Skin of body (tissue), 2 donors: ENCODE data around the gene OASL. TPM values are rescaled to one million over a fixed set of nuclear protein-coding genes. Genes with fewer than 3 reads are reported as not detected.
A peak's percentile ranks its signal among the peaks of the same experiment; 100 is the strongest.
"Not testable (repeated sequence)": the region's sequence is repeated elsewhere in the genome, so short reads cannot be mapped to it uniquely, and the experiment has no call there.

Experiments used
- DNase-seq: peaks from one replicate; lab custom pipeline; 2025; lab: John Stamatoyannopoulos, UW
- total RNA-seq: library from RNA; depleted of rRNA; stranded (reverse); fragments of >200 nt; gene quantifications from one replicate; pipeline ENCODE4 v1.2.3, GENCODE V29; 2014

OASL gene, protein sequence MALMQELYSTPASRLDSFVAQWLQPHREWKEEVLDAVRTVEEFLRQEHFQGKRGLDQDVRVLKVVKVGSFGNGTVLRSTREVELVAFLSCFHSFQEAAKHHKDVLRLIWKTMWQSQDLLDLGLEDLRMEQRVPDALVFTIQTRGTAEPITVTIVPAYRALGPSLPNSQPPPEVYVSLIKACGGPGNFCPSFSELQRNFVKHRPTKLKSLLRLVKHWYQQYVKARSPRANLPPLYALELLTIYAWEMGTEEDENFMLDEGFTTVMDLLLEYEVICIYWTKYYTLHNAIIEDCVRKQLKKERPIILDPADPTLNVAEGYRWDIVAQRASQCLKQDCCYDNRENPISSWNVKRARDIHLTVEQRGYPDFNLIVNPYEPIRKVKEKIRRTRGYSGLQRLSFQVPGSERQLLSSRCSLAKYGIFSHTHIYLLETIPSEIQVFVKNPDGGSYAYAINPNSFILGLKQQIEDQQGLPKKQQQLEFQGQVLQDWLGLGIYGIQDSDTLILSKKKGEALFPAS
- total RNA-seq, result 0.30 TPM

DNA sequence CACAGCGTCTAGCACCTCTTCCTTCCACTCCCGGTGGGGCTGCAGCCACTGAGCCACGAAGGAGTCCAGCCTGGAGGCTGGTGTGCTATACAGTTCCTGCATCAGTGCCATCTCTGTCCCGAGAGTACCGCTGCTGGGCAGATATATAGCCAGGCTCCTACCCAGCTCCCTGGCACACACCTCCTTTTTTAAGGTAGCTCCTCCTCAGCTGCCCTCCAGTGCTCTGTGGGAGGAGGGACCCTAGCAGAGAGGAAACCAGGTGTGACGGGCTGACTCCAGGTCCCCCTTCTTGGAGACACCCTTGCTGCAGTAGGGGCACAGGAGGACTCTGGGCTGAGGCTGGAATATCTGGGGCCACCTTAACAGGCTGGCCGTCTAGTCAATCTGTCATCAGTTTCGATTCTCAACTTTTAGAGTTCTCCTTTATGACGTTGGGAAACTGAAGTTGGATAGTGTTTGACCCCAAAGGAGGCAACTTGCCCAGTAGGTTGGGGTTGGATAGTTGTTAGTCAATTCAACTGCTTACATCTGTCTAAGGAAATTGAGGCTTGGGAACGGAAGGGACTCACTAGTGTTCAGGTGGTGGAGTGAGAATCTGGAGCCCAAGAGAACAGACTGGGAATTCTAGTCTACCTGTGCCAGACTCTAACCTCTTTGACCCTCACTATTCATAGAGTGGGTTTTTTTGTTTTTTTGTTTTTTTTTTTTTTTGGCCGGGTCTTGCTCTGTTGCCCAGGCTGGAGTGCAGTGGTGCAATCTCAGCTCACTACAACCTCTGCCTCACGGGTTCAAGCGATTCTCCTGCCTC is at the start of gene OASL:
Gene OASL (minus strand): TSS at position 386 of the 808 bp plus-strand sequence. CDS start 275 bp downstream, at position 111.
- DNase-seq, result no peak

DNA sequence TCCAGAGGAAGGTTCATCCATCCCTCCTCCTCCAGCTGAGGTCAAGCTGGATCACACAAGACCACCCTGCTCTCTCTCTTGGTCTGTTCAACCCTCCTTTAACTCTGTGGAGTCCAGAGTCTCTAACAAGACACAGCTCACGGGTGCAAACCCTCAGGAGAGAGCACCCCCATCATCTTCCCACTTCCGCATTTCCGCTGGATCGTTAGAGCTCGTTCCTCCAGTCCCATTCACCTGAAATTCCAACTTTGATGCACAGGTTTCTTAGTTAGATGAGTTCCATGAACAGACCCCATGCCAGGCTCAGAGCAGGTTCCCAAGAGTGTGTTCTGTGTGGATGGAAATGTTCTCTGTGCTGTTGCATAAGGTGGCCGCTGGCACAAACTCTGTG is 49.1 kb upstream of the OASL start:
- no peak for DNase-seq

DNA sequence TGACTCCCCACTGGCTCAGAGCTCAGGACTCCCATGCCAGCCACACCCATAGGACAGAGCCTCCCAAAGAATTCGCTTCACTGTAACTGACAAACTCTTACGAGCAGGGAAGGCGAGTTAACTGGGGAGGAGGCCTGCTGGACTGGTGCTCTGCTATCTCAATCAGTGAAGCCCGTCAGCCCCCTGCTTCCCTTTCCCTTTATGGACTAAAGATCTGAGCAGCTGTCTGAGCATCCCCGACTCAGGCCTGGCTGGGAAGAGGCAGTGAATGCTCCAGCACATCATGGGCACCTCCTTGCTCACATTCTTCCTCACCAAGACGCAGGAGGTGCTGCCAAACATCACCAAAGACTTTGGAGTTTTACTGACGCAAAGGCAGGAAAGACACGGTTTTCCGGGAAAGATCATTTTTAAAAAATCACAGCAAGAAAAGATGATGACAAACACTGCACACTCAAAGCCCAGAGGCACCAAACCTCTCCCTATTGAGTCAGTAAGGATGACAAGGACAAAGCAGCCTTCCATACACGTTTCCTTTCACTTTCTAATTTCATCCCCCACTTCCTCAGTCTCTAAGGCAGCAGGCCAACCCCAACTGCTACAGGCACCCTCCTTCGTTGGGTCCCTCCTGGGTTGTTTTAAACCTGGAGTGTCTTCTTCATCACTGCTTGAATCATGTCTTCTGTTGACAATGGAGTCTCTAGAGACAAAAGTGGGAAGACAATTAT is 48.6 kb upstream of the OASL start:
- no peak for DNase-seq

DNA sequence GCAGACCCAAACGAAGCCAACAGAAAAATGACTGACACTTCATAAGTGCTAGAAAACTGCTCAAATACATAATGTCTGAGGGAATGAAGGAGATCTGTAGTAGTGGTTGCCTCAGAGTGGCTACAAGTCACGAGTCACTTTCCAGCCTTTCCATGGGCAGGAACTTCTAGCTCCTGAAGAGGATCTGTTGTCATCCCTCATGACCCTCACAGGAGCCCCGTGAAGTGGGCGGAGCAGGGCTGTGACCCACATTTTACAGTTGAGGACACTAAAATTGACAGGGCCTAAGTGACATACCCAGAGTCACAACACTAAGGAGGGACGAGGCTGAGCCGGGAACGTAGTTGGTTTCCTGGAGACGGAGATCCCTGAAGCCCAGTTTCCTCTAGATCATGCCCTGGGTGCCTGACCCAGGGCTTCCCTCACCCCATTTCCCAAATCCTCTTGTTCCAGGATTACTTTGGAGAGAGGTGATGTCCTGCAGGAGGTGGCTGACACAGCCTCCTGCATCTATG is 47.8 kb upstream of the OASL start:
- no peak for DNase-seq

DNA sequence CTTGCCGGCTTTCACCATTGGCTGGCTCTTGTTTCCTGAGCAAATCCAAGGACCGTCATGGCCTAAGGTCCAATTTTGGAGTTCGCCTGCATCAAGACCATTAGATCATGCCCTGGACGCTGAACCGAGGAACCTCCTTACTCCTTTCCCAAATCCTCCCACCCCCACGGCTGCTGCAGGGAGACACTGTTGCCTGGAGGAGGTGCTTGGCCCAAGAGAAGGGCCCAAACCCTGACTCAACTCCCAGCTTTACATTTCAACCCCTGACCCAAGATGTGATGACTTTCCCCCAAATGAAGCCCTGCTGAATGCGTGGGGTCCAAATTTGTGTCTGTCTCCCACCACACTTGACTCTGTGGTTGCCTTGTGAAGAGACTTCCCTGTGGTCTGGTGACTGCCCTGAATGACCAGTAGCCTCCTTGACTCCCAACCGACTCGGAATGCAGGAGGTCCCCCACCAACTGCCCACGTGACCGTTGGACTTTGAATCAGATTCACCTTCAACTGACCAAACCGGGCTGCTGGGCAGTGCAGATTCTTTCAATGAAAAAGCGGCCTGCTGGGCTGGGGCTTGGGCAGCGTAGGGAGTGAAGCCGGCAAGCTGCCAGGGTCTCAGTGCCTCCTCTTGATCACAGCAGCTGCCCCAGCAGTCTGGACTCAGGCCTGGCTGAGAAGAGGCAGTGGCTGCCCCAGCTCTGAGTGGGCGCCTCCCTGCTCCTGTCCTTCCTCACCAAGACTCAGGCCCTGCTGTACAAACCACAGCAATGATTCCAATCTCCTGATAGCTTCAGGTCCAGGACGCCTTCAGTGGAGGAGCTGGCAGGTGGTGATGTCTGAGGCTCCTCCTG is 46.7 kb upstream of the OASL start:
- no peak for DNase-seq

DNA sequence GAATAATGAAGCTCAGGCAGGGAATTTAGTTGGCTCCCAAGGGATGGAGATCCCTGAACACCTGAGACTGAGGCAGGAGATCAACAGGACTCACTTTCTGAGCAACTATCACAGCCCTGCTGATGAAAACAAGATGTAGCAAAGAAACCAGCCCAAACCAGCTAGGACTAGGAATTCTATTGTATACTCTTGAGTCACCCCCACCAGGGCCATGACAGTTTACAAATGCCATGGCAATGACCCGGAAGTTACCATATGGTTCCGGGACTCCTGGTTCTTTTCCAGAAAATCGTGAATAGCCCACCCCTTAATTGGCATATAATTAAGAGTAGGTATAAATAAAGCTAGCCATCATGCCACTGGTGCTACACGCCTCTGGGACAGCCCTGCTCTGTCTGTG is 46.0 kb upstream of the OASL start:
- no peak for DNase-seq

DNA sequence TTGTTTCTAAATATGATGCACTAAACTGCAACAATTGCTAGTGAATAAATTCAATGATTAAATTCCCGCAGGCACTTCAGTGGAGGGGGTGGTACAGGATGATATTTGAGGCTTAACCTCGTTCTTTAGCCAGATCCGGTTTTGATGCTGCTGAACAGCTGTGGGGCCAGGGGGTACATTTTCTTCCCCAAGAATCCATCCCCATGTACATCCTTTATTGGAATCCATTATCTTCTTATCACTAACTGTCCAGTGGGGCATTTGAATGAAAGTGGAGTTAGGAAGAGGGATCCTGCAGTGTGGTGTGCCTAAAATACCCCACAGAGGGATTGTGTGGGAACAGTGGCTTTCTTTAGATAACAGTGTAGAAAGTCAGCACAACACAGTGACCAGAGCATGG is 45.2 kb upstream of the OASL start:
- no peak for DNase-seq

DNA sequence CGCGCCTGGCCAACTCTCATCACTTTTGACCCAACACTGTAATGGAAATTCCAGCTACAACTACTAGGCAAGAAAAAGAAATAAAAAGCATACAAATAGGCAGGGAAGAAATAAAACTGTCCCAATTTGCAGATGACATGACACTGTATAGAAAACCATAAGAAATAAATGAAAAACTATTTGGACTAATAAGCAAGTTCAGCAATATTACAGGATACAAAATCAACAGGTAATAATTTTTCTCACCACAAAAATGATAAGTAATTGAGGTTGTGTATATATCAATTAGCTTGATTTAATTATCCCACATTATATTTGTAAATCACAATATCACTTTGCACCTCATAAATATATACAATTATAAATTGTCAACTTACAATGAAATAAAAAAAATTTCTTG is 41.9 kb upstream of the OASL start:
- no peak for DNase-seq

DNA sequence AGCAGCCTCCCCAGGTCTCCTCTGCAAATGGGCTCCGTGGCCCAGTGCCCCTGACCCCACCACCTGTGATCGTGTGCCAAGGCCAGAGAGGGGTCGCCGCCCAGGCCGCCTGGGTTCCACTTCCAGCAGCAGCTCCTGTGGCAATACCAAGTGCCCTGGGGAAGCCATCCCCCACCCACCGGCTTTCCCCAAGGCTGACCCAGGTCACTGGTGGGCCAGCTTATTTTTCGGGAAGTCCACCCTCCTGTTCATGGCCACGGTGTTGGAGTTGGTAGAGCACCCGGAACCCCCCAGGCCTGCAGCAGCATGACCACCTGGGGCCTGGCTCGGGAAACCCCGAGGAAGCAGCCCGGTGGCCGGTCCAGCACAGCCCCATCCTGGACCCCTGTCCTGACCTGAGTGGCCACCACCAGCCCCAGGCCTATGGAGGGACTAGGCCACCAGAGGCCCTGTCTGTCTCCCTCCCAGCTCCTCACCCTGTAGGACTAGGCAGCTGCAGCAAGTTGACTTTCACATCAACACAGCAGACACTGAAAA is 40.8 kb upstream of the OASL start:
- DNase-seq, result no peak

DNA sequence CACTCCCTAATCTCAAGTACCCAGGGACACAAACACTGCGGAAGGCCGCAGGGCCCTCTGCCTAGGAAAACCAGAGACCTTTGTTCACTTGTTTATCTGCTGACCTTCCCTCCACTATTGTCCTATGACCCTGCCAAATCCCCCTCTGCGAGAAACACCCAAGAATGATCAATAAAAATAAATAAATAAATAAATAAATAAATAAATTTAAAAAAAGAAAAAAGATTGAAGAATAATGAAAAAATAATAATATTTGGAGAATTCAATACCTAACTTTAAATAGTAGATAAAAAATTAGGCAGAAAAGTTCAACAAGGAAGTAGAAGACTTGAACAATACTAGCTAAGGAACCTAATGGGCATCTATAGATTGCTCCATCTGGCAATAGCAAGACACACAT is 38.4 kb upstream of the OASL start:
- DNase-seq, result not testable (repeated sequence)

DNA sequence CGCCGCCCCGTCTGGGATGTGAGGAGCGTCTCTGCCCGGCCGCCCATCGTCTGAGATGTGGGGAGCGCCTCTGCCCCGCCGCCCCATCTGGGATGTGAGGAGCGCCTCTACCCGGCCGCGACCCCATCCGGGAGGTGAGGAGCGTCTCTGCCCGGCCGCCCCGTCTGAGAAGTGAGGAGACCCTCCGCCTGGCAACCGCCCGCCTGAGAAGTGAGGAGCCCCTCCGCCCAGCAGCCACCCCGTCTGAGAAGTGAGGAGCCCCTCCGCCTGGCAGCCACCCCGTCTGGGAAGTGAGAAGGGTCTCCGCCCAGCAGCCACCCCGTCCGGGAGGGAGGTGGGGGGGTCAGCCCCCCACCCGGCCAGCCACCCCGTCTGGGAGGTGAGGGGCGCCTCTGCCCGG is 36.9 kb upstream of the OASL start:
- not testable (repeated sequence) for DNase-seq

DNA sequence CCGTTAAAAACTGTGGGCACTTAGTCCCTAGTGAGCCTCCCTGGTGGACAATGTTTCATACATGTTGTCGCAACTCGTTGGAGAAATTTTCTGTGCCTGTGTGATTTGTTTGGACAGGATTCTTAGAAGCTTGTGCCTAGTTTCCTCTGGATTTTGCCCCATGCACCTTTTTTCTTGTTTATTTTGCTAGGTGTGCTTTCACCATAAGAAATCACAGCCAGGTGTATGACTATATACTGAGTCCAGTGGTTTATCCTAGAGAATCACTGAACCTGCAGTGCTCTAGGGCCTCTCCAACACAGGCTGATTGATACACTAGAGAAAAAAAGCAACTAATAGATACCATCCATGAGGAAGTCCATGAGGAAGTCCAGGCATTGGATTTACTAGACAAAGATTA is 33.1 kb upstream of the OASL start:
- DNase-seq, result no peak

DNA sequence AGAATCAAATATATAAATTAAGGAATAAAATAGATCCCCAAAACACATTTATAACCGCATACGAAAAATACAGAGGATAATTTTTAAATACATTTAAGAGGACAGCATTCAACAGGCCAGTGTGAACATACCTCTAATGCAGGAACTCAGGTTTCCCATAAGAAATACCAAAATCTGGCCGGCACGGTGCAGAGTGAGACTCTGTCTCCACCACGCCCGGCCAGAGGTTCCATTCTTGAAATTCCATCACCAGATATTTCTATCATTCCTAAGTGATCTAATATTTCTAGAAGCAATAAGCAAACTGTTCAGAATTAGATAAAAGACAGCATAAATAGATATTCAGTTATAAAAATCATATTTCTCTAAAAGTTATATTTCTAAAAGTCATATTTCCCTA is 30.2 kb upstream of the OASL start:
- no peak for DNase-seq

DNA sequence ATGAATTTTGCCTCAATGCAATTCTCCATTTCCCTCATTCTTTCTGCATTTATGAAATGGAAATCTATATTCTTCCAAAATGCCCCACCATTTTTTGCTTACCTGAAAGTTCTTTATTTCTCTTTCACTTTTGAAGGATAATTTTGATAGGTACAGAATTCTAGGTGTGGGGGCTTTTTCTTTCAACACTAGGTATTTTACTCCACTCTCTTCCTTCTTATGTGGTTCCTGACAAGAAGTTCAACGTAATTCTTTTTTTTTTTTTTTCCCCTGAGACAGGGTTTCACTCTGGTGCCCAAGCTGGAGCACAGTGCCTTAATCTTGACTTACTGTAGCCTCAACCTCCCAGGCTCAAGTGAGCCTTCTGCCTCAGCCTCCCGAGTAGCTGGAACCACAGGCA is 26.3 kb upstream of the OASL start:
- no peak for DNase-seq

DNA sequence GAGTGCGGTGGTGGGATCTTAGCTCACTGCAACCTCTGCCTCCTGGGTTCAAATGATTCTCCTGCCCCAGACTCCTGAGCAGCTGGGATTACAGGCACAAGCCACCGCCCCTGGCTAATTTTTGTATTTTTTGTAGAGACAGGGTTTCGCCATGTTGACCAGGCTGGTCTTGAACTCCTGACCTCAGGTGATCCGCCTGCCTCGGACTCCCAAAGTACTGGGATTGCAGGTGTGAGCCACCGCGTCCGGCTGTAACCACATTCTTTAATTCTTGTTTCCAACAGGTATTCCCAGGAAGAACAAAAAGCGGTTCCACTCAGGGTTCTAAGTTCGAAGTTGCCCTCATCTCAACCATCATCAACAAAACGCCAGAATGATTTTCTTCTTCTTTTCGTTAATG is 25.5 kb upstream of the OASL start:
- DNase-seq, result not testable (repeated sequence)

DNA sequence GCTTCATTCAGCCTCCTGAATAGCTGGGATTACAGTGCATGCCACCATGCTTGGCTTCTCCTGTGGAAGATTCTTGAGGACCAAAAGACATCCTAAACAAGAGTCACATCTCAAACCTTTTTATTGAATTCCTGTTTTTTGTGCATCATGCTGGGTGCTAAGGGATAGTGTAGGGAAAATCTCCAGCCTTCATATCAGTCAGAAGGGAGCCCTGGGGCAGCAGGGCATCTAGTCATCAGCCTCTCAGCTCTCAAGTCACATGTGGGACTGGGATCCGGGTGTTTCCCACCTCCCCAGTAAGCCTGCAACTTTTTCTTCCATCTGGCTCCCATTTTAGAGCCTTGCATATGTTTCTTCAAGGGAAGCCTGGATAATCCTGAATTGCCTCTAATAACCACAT is 25.1 kb upstream of the OASL start:
- DNase-seq, result no peak

DNA sequence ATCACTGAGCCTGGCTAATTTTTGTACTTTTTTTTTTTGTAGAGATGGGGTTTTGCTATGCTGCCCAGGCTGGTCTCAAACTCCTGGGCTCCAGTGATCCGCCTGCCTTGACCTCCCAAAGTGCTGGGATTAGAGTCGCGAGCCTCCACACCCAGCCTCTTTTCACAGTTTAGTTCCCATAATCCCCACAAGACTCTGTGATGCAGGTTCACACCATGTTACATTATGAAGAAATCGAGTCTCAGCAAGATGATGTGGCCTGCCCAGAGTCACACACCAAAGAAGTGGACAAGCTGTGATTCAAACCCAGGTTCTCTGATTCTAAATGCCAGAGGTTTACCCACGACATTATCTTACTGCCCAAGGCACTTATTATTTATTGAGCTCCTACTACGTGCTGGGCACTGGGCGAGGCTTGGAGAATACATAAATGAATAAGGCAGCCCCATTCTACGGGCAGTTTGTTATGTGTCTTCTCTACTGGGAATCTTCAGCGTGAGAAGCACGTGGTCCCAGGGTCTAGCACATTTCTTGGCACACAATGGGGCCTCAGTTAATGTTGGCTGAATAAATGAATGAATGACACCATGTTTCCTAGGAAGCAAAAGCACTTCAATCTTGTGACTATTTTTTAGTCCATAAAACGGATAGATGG is 23.5 kb upstream of the OASL start:
- DNase-seq, result no peak

DNA sequence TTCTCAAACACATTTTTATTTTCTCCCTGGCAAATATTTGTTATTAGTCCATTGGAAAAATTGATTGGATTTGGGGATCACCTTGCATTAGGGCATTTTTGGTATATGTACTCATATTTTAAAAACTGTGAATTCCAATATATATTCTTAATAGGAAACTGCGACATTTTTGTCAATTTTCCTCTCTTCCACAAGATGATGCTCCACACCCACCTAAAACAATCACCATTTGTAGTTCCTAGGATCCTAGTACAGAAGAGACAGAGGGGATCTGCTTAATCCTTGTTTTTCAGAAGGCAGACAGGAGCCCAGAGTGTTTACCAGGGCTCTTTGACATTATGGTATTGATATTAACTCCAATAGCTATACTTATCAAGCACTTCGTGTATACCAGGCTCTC is 22.8 kb upstream of the OASL start:
- peak; percentile 19 for DNase-seq

DNA sequence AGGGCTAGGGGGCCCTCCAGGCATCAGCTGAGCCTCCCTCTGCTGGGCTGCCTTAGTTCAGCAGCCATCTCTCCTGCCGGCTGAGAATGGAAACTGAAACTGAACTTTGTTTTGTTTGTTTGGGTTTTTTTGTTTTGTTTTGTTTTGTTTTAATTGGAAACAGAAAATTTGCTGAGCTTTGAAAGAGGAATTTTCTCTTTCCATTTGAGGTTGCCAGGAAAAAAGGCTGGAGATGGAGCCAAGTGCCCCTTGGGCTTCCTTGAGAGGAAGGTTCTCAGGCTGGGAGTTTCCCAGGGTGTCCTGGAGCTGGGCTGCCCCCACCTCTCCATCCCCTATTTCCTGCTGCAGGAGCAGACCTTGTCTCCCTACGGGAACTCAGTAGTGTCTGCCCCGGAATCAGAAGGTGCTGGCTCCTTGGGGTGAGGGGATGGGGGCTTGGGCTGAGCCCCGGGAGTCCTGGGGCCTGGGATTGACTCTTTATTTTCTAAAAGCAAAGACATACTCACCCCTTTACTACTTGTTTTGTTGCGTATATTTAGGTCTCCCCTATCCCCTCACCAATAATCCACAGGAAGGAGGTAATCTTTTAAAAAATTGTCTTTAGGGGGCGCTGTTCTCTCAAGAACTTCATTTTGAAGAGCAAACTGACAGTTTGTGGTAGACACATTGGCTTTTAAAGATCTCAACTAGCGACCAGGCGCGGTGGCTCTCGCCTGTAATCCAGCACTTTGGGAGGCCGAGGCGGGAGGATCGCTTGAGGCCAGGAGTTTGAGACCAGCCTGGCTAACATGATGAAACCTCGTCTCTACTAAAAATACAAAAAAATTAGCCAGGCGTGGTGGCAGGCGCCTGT is 21.3 kb upstream of the OASL start:
- DNase-seq, result peak; percentile 67
